C4-2B (cell line): ENCODE data around the gene RUNDC3A.

Source experiments
- CTCF ChIP-seq: fragments of 450-650 bp; conservative IDR thresholded peaks from 2 replicates; pipeline ENCODE4 v1.5.1; 2017; ENCODE audit warnings: mild to moderate bottlenecking
- ZFX ChIP-seq: fragments of 450-650 bp; IDR thresholded peaks from 2 replicates; pipeline ENCODE4 v1.6.1; 2017

- no peak for TF ChIP-seq CTCF
- no peak for TF ChIP-seq ZFX
These were observed 13.1 kb downstream of the RUNDC3A start for GRCh38 chr17:44321246-44322120.
